SK-N-SH (cell line): ENCODE measurements around the gene TBCD. TPM values are rescaled to one million over a fixed set of nuclear protein-coding genes. Genes with fewer than 3 reads are reported as not detected.

ENCODE experiments used
- CTCF ChIA-PET: fragments of 300-600, 350-600 bp; formaldehyde crosslinking; extraction: SDS; loops from one replicate; lab custom pipeline; 2021; lab: Yijun Ruan, JAX
- POLR2A ChIA-PET: fragments of 350-600 bp; sonication (Branson Sonifier 250); formaldehyde crosslinking; extraction: SDS; loops from one replicate; lab custom pipeline; 2020; ENCODE audit warnings: antibody characterized with exemption, inconsistent platforms; lab: Yijun Ruan, JAX
- DNase-seq: peaks from one replicate; pipeline ENCODE4 v3.0.0; 2012
- H2AFZ ChIP-seq: fragments of 200-600 bp; sonication (generic); 2 replicates; pipeline ENCODE4 v1.8.1; 2016; ENCODE audit warnings: antibody characterized with exemption, mild to moderate bottlenecking, low read depth
- H3F3A ChIP-seq: fragments of 200-600 bp; sonication (generic); replicated peaks from 2 replicates; pipeline ENCODE3; 2016; ENCODE audit warnings: antibody characterized with exemption, mild to moderate bottlenecking; ENCODE audit not compliant: insufficient read depth
- H3K27ac ChIP-seq, 2 experiments: fragments of 200-500 bp in 1 of 2; fragments of 200-600 bp in 1 of 2; sonication (Bioruptor generic) in 1 of 2; sonication (generic), shearing (Covaris generic) in 1 of 2; 2 replicates each; pipeline versions ENCODE4 v1.5.1 to v1.6.1; 2014 to 2016; ENCODE audit warnings: low read depth in 2 of 2, inconsistent platforms in 1 of 2, low read length in 1 of 2, mild to moderate bottlenecking in 1 of 2, mixed read lengths in 1 of 2
- H3K27me3 ChIP-seq: fragments of 200-600 bp; sonication (generic), shearing (Covaris generic); 2 replicates; pipeline ENCODE4 v1.6.1; 2016; ENCODE audit warnings: mixed run types; ENCODE audit not compliant: insufficient read depth
- H3K36me3 ChIP-seq, 2 experiments: fragments of 200-500 bp in 1 of 2; fragments of 200-600 bp in 1 of 2; sonication (Bioruptor generic) in 1 of 2; sonication (generic) in 1 of 2; replicated peaks in 1 of 2; 2 replicates each; pipeline versions ENCODE3 to v1.5.1; 2014 to 2016; ENCODE audit warnings: low read length in 1 of 2, mild to moderate bottlenecking in 1 of 2; ENCODE audit not compliant: insufficient read depth in 2 of 2, control insufficient read depth in 1 of 2
- H3K4me1 ChIP-seq, 2 experiments: fragments of 200-500 bp in 1 of 2; fragments of 200-600 bp in 1 of 2; sonication (Bioruptor generic) in 1 of 2; sonication (generic), shearing (Covaris generic) in 1 of 2; 2 replicates each; pipeline versions ENCODE4 v1.5.1 to v1.6.1; 2014 to 2016; ENCODE audit warnings: low read depth in 1 of 2, low read length in 1 of 2, mixed run types in 1 of 2; ENCODE audit not compliant: insufficient read depth in 2 of 2, control insufficient read depth in 1 of 2
- H3K4me2 ChIP-seq: fragments of 200-600 bp; sonication (generic), shearing (Covaris generic); 2 replicates; pipeline ENCODE4 v1.6.1; 2017; ENCODE audit warnings: mixed run types
- H3K4me3 ChIP-seq, 2 experiments: fragments of 200-500 bp in 1 of 2; fragments of 200-600 bp in 1 of 2; sonication (Bioruptor generic) in 1 of 2; sonication (generic), shearing (Covaris generic) in 1 of 2; 2 replicates each; pipeline versions ENCODE4 v1.5.1 to v1.8.1; 2014 to 2016; ENCODE audit warnings: low read depth in 2 of 2, inconsistent platforms in 1 of 2, low read length in 1 of 2, mild to moderate bottlenecking in 1 of 2, mixed read lengths in 1 of 2, moderate library complexity in 1 of 2
- H3K79me2 ChIP-seq: fragments of 200-600 bp; sonication (generic); 2 replicates; pipeline ENCODE4 v1.8.1; 2017; ENCODE audit warnings: mild to moderate bottlenecking; ENCODE audit not compliant: insufficient read depth
- H3K9ac ChIP-seq: fragments of 200-600 bp; sonication (generic); 2 replicates; pipeline ENCODE4 v1.6.1; 2017; ENCODE audit warnings: mixed run types
- H3K9me2 ChIP-seq: fragments of 200-600 bp; sonication (generic); 2 replicates; pipeline ENCODE4 v1.6.1; 2017; ENCODE audit warnings: mixed run types
- H3K9me3 ChIP-seq: fragments of 200-600 bp; sonication (generic); 2 replicates; pipeline ENCODE4 v1.6.1; 2017; ENCODE audit warnings: mixed run types, mild to moderate bottlenecking, moderate library complexity
- H4K20me1 ChIP-seq: fragments of 200-600 bp; sonication (generic); 2 replicates; pipeline ENCODE4 v1.6.1; 2017; ENCODE audit warnings: mild to moderate bottlenecking, mixed run types; ENCODE audit not compliant: insufficient read depth
- ELF1 ChIP-seq: IDR thresholded peaks from 2 replicates; pipeline ENCODE4 v1.4.0; 2012
- FOXJ3 ChIP-seq: sonication (generic); formaldehyde crosslinking; IDR thresholded peaks from 2 replicates; pipeline ENCODE4 v1.5.1; 2020; ENCODE audit warnings: mild to moderate bottlenecking, missing genetic modification reagents
- GABPA ChIP-seq: IDR thresholded peaks from 2 replicates; pipeline ENCODE4 v1.4.0; 2012; ENCODE audit warnings: low read depth, mild to moderate bottlenecking
- GATA2 ChIP-seq: sonication (generic); formaldehyde crosslinking; IDR thresholded peaks from 2 replicates; pipeline ENCODE4 v1.5.0; 2020; ENCODE audit warnings: mild to moderate bottlenecking, missing genetic modification reagents
- JUND ChIP-seq: IDR thresholded peaks from 2 replicates; pipeline ENCODE4 v1.4.0; 2012
- MEF2A ChIP-seq: IDR thresholded peaks from 2 replicates; pipeline ENCODE4 v1.4.0; 2012; ENCODE audit warnings: low read depth, borderline replicate concordance
- MXI1 ChIP-seq: IDR thresholded peaks from 2 replicates; pipeline ENCODE4 v1.6.1; 2012; ENCODE audit warnings: mild to moderate bottlenecking, low read depth, low read length, improper control_type of control experiment
- NFIC ChIP-seq: IDR thresholded peaks from 2 replicates; pipeline ENCODE4 v1.4.0; 2012; ENCODE audit warnings: borderline replicate concordance
- NRF1 ChIP-seq: IDR thresholded peaks from 2 replicates; pipeline ENCODE4 v1.6.1; 2012; ENCODE audit warnings: low read depth, mild to moderate bottlenecking, low read length
- RAD21 ChIP-seq: IDR thresholded peaks from 2 replicates; pipeline ENCODE4 v1.6.1; 2012; ENCODE audit warnings: mild to moderate bottlenecking, low read length
- SIN3A ChIP-seq: IDR thresholded peaks from 2 replicates; pipeline ENCODE4 v1.6.1; 2012; ENCODE audit warnings: low read depth, mild to moderate bottlenecking, low read length, moderate library complexity, borderline replicate concordance
- TAF1 ChIP-seq: IDR thresholded peaks from 2 replicates; pipeline ENCODE4 v1.6.1; 2012; ENCODE audit warnings: low read depth, mild to moderate bottlenecking, low read length, moderate library complexity, borderline replicate concordance
- TCF12 ChIP-seq: IDR thresholded peaks from 2 replicates; pipeline ENCODE4 v1.4.0; 2012
- YY1 ChIP-seq: IDR thresholded peaks from 2 replicates; pipeline ENCODE4 v1.4.0; 2012; ENCODE audit warnings: low read depth, mild to moderate bottlenecking
- WGBS: methylation state at CpG from one replicate; pipeline ENCODE4 v1.1.6; 2017; ENCODE audit warnings: low lambda C conversion rate; 5-methylcytosine and 5-hydroxymethylcytosine counted together
- polyA plus RNA-seq, 3 experiments: library from polyadenylated mRNA; depleted of rRNA; stranded (reverse); fragments of >200 nt; gene quantifications; 2 replicates each; pipeline ENCODE4 v1.2.3, GENCODE V29; 2012
- TF ChIP-seq, protein P1 (sequence below): IDR thresholded peaks from 2 replicates; pipeline ENCODE4; 2012
- TF ChIP-seq, protein P2 (sequence below): IDR thresholded peaks from 2 replicates; pipeline ENCODE4 v1.4.0; 2012; ENCODE audit warnings: low read depth, borderline replicate concordance
- TF ChIP-seq, protein P3 (sequence below): IDR thresholded peaks from 2 replicates; pipeline ENCODE4 v1.4.0; 2012; ENCODE audit warnings: low read depth
- TF ChIP-seq, protein P4 (sequence below): fragments of 200-600 bp; sonication (generic); IDR thresholded peaks from 2 replicates; pipeline ENCODE4 v1.6.1; 2017; ENCODE audit warnings: antibody characterized with exemption, mild to moderate bottlenecking, moderate library complexity
- TF ChIP-seq, protein P5 (sequence below): fragments of 150-350 bp; IDR thresholded peaks from 2 replicates; pipeline ENCODE4 v1.6.1; 2016; ENCODE audit warnings: mild to moderate bottlenecking, low read depth, low read length
- TF ChIP-seq, protein P6 (sequence below): IDR thresholded peaks from 2 replicates; pipeline ENCODE4 v1.6.1; 2012; ENCODE audit warnings: mild to moderate bottlenecking, low read depth, low read length, moderate library complexity

Gene TBCD
- polyA plus RNA-seq, 1 of the 3 experiments (the other 2 are of a cell fraction), result 107 TPM

DNA sequence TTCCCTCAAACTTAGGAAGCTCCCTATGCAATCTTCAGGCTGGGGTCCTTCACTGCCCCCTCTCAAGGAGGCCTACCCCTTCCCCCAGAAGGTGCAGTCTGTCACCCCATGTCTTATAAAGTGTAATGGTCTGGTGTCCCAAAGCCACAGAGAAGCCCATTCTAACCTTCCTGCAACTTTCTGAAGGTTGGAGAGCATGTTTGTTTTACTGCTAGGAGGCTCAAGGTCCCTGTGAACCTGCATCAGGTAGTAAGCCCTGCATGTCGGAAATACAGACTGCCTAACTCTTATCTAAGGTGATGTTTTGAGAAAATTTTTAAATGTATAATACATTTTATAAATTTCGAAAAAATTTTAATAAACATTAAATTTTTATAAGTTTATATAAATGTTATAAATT lies 69.7 kb downstream of the TBCD start:
- no peaks in the 10 kb centered on the region for H3K9me2 ChIP-seq
- no peak overlapping the region for H3K4me3 ChIP-seq
- ChIA-PET CTCF (interaction anchor here (2.1 kb wide), 1 partner anchor 40 kb away, joined by 7 read pairs; no protein-coding TSS in a partner anchor), POLR2A (no interaction called here)
- no peaks in the 10 kb centered on the region for H3F3A ChIP-seq
- H3K4me2 ChIP-seq, result no peak overlapping the region
- H3K27ac ChIP-seq, result no peak overlapping the region
- peaks cover 0 to 55% of the 10 kb centered on the region in 2 experiments for H3K36me3 ChIP-seq
- H3K9ac ChIP-seq, result no peak overlapping the region
- H3K79me2 ChIP-seq, result peaks cover 13% of the 10 kb centered on the region; the same call in 1 of the 2 replicates
- no peaks in the 10 kb centered on the region for H3K4me1 ChIP-seq
- no peaks in the 10 kb centered on the region for H4K20me1 ChIP-seq
- WGBS, result 93% methylated on average over 2 of the region's 2 CpGs
- DNase-seq, result no peak
- TF ChIP-seq NRF1 (no peak), YY1 (no peak), RAD21 (no peak), GABPA (no peak), MEF2A (no peak), GATA2 (CRISPR knock-in tag) (no peak), JUND (no peak), FOXJ3 (no peak), TCF12 (no peak), TAF1 (no peak), ELF1 (no peak), NFIC (no peak), SIN3A (no peak), MXI1 (no peak)
- TF ChIP-seq, protein P1, sequence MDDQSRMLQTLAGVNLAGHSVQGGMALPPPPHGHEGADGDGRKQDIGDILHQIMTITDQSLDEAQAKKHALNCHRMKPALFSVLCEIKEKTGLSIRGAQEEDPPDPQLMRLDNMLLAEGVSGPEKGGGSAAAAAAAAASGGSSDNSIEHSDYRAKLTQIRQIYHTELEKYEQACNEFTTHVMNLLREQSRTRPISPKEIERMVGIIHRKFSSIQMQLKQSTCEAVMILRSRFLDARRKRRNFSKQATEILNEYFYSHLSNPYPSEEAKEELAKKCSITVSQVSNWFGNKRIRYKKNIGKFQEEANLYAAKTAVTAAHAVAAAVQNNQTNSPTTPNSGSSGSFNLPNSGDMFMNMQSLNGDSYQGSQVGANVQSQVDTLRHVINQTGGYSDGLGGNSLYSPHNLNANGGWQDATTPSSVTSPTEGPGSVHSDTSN, result no peak
- TF ChIP-seq, protein P2, sequence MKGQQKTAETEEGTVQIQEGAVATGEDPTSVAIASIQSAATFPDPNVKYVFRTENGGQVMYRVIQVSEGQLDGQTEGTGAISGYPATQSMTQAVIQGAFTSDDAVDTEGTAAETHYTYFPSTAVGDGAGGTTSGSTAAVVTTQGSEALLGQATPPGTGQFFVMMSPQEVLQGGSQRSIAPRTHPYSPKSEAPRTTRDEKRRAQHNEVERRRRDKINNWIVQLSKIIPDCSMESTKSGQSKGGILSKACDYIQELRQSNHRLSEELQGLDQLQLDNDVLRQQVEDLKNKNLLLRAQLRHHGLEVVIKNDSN, result no peak
- TF ChIP-seq, protein P3, sequence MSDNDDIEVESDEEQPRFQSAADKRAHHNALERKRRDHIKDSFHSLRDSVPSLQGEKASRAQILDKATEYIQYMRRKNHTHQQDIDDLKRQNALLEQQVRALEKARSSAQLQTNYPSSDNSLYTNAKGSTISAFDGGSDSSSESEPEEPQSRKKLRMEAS, result no peak
- TF ChIP-seq, protein P4, sequence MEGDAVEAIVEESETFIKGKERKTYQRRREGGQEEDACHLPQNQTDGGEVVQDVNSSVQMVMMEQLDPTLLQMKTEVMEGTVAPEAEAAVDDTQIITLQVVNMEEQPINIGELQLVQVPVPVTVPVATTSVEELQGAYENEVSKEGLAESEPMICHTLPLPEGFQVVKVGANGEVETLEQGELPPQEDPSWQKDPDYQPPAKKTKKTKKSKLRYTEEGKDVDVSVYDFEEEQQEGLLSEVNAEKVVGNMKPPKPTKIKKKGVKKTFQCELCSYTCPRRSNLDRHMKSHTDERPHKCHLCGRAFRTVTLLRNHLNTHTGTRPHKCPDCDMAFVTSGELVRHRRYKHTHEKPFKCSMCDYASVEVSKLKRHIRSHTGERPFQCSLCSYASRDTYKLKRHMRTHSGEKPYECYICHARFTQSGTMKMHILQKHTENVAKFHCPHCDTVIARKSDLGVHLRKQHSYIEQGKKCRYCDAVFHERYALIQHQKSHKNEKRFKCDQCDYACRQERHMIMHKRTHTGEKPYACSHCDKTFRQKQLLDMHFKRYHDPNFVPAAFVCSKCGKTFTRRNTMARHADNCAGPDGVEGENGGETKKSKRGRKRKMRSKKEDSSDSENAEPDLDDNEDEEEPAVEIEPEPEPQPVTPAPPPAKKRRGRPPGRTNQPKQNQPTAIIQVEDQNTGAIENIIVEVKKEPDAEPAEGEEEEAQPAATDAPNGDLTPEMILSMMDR, result no peak
- TF ChIP-seq, protein P5, sequence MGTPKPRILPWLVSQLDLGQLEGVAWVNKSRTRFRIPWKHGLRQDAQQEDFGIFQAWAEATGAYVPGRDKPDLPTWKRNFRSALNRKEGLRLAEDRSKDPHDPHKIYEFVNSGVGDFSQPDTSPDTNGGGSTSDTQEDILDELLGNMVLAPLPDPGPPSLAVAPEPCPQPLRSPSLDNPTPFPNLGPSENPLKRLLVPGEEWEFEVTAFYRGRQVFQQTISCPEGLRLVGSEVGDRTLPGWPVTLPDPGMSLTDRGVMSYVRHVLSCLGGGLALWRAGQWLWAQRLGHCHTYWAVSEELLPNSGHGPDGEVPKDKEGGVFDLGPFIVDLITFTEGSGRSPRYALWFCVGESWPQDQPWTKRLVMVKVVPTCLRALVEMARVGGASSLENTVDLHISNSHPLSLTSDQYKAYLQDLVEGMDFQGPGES, result no peak
- TF ChIP-seq, protein P6, sequence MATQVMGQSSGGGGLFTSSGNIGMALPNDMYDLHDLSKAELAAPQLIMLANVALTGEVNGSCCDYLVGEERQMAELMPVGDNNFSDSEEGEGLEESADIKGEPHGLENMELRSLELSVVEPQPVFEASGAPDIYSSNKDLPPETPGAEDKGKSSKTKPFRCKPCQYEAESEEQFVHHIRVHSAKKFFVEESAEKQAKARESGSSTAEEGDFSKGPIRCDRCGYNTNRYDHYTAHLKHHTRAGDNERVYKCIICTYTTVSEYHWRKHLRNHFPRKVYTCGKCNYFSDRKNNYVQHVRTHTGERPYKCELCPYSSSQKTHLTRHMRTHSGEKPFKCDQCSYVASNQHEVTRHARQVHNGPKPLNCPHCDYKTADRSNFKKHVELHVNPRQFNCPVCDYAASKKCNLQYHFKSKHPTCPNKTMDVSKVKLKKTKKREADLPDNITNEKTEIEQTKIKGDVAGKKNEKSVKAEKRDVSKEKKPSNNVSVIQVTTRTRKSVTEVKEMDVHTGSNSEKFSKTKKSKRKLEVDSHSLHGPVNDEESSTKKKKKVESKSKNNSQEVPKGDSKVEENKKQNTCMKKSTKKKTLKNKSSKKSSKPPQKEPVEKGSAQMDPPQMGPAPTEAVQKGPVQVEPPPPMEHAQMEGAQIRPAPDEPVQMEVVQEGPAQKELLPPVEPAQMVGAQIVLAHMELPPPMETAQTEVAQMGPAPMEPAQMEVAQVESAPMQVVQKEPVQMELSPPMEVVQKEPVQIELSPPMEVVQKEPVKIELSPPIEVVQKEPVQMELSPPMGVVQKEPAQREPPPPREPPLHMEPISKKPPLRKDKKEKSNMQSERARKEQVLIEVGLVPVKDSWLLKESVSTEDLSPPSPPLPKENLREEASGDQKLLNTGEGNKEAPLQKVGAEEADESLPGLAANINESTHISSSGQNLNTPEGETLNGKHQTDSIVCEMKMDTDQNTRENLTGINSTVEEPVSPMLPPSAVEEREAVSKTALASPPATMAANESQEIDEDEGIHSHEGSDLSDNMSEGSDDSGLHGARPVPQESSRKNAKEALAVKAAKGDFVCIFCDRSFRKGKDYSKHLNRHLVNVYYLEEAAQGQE, result no peak
- H3K9me3 ChIP-seq, result peaks cover 16% of the 10 kb centered on the region; the same call in 1 of the 2 replicates
- no peaks in the 10 kb centered on the region for H3K27me3 ChIP-seq
- no peak overlapping the region for H2AFZ ChIP-seq
